IMR-90 (cell line): ENCODE measurements around the gene TGM1. TPM values are rescaled to one million over a fixed set of nuclear protein-coding genes. Genes with fewer than 3 reads are reported as not detected.
"Not testable (repeated sequence)": the region's sequence is repeated elsewhere in the genome, so short reads cannot be mapped to it uniquely, and the experiment has no call there.

Experiments used
- ATAC-seq: fragments of 200-7000 bp; cut with Tn5 transposase; 2 replicates; pipeline ENCODE4 v1.9.1; 2020; ENCODE audit warnings: low read depth, mild to moderate bottlenecking, moderate library complexity
- BruUV-seq: library from RNA; stranded (reverse); fragments of 400-500 nt; replicated peaks from 2 replicates; lab custom pipeline; 2021; lab: Mats Ljungman, UMichigan
- CTCF ChIA-PET: fragments of 300-600 bp; formaldehyde crosslinking; extraction: SDS; loops from one replicate; lab custom pipeline; 2021; ENCODE audit warnings: antibody characterized with exemption; lab: Yijun Ruan, JAX
- POLR2A ChIA-PET: fragments of 300-600 bp; sonication (Branson Sonifier 250); formaldehyde crosslinking; loops from one replicate; lab custom pipeline; 2022; ENCODE audit warnings: antibody characterized with exemption; ENCODE audit not compliant: unreplicated experiment; lab: Charles Lee
- DNase-seq: peaks from one replicate; pipeline ENCODE4 v3.0.0; 2013
- H2AFZ ChIP-seq: replicated peaks from 2 replicates; pipeline ENCODE3; 2013; ENCODE audit warnings: low read length, mild to moderate bottlenecking; ENCODE audit not compliant: poor library complexity
- H2AK5ac ChIP-seq: 2 replicates; pipeline ENCODE4 v1.6.1; 2013; ENCODE audit warnings: low read depth, low read length, inconsistent platforms
- H2AK9ac ChIP-seq: replicated peaks from 2 replicates; pipeline ENCODE3; 2013; ENCODE audit warnings: mild to moderate bottlenecking, low read depth, low read length, moderate library complexity; ENCODE audit not compliant: poor library complexity
- H2BK120ac ChIP-seq: 2 replicates; pipeline ENCODE4 v1.6.1; 2013; ENCODE audit warnings: low read depth, low read length, inconsistent platforms
- H2BK15ac ChIP-seq: 3 replicates; pipeline ENCODE4 v1.6.1; 2013; ENCODE audit warnings: low read depth, low read length, inconsistent platforms
- H2BK20ac ChIP-seq: 2 replicates; pipeline ENCODE4 v1.6.1; 2013; ENCODE audit warnings: low read depth, mild to moderate bottlenecking, inconsistent platforms, low read length, moderate library complexity
- H2BK5ac ChIP-seq: 2 replicates; pipeline ENCODE4 v1.6.1; 2013; ENCODE audit warnings: mild to moderate bottlenecking, low read depth, low read length, inconsistent platforms; ENCODE audit not compliant: poor library complexity, severe bottlenecking
- H3K14ac ChIP-seq: replicated peaks from 2 replicates; pipeline ENCODE4 v1.6.1; 2013; ENCODE audit warnings: low read depth, low read length, inconsistent platforms
- H3K18ac ChIP-seq: 2 replicates; pipeline ENCODE4 v1.6.1; 2013; ENCODE audit warnings: low read depth, low read length, control low read depth
- H3K23ac ChIP-seq: 2 replicates; pipeline ENCODE4 v1.6.1; 2013; ENCODE audit warnings: low read depth, low read length, inconsistent platforms
- H3K27ac ChIP-seq: 2 replicates; pipeline ENCODE4 v1.5.1; 2013; ENCODE audit warnings: mild to moderate bottlenecking, control low read depth, low read length; ENCODE audit not compliant: insufficient read depth
- H3K27me3 ChIP-seq: 2 replicates; pipeline ENCODE4 v1.6.1; 2013; ENCODE audit warnings: low read length; ENCODE audit not compliant: control insufficient read depth, insufficient read depth
- H3K36me3 ChIP-seq: 2 replicates; pipeline ENCODE4 v1.6.1; 2013; ENCODE audit warnings: low read length, mixed read lengths; ENCODE audit not compliant: control insufficient read depth, insufficient read depth
- H3K4ac ChIP-seq: 2 replicates; pipeline ENCODE4 v1.6.1; 2013; ENCODE audit warnings: low read depth, low read length, inconsistent platforms
- H3K4me1 ChIP-seq: 2 replicates; pipeline ENCODE4 v1.6.1; 2013; ENCODE audit warnings: low read length, mixed read lengths; ENCODE audit not compliant: control insufficient read depth, insufficient read depth
- H3K4me2 ChIP-seq: 2 replicates; pipeline ENCODE4 v1.6.1; 2013; ENCODE audit warnings: low read depth, mild to moderate bottlenecking, control low read depth, low read length, moderate library complexity
- H3K4me3 ChIP-seq: 2 replicates; pipeline ENCODE4 v1.5.1; 2013; ENCODE audit warnings: low read depth, mild to moderate bottlenecking, control low read depth, low read length, moderate library complexity; ENCODE audit not compliant: insufficient read depth
- H3K56ac ChIP-seq: 2 replicates; pipeline ENCODE4 v1.6.1; 2013; ENCODE audit warnings: low read length, inconsistent platforms; ENCODE audit not compliant: insufficient read depth; ENCODE audit errors: extremely low read depth
- H3K79me1 ChIP-seq, 2 experiments: 2 replicates each; pipeline ENCODE4 v1.6.1; 2013; ENCODE audit warnings: low read length in 2 of 2, inconsistent platforms in 1 of 2, low read depth in 1 of 2
- H3K9ac ChIP-seq: 2 replicates; pipeline ENCODE4 v1.6.1; 2013; ENCODE audit warnings: low read depth, low read length, control low read depth
- H3K9me1 ChIP-seq: 2 replicates; pipeline ENCODE4 v1.6.1; 2013; ENCODE audit warnings: low read length, inconsistent platforms; ENCODE audit not compliant: insufficient read depth
- H3K9me3 ChIP-seq: 2 replicates; pipeline ENCODE4 v1.6.1; 2013; ENCODE audit warnings: low read length; ENCODE audit not compliant: control insufficient read depth, insufficient read depth
- H4K20me1 ChIP-seq: 2 replicates; pipeline ENCODE4 v1.6.1; 2013; ENCODE audit warnings: low read length, inconsistent platforms; ENCODE audit not compliant: insufficient read depth
- H4K5ac ChIP-seq: 2 replicates; pipeline ENCODE4 v1.6.1; 2013; ENCODE audit warnings: mild to moderate bottlenecking, low read depth, low read length, control low read depth
- H4K8ac ChIP-seq, 2 experiments: 2 replicates each; pipeline ENCODE4 v1.6.1; 2013; ENCODE audit warnings: low read depth in 2 of 2, low read length in 2 of 2, control low read depth in 1 of 2, inconsistent platforms in 1 of 2
- H4K91ac ChIP-seq: 2 replicates; pipeline ENCODE4 v1.6.1; 2013; ENCODE audit warnings: low read depth, low read length, inconsistent platforms; ENCODE audit not compliant: insufficient read depth
- CEBPB ChIP-seq: IDR thresholded peaks from 2 replicates; pipeline ENCODE4 v1.6.1; 2012; ENCODE audit warnings: low read depth, low read length, improper control_type of control experiment
- MAZ ChIP-seq: IDR thresholded peaks from 2 replicates; pipeline ENCODE4 v1.6.1; 2012; ENCODE audit warnings: low read depth, mild to moderate bottlenecking, low read length, improper control_type of control experiment, moderate library complexity, borderline replicate concordance
- WGBS, 2 experiments: methylation state at CpG; one replicate each; pipeline versions ENCODE4 v1.1.5 to v1.1.7; 2013; ENCODE audit warnings: missing lambda C conversion rate in 2 of 2; ENCODE audit not compliant: insufficient read length in 1 of 2; ENCODE audit errors: extremely low coverage in 2 of 2; 5-methylcytosine and 5-hydroxymethylcytosine counted together
- dilution Hi-C: fragments of 300-500 bp; cut with HindIII; formaldehyde crosslinking; loops from one replicate; pipeline ENCODE4 v1.14.3; 2018; ENCODE audit warnings: low sequenced_read_pairs; ENCODE audit not compliant: unreplicated experiment
- in situ Hi-C: fragments of 300-500 bp; cut with MboI; formaldehyde crosslinking; loops from 3 replicates; pipeline ENCODE4 v1.14.3; 2019; ENCODE audit warnings: low sequenced_read_pairs, inconsistent platforms, mixed read lengths
- intact Hi-C: fragments of 100-400 bp; cut with micrococcal nuclease; formaldehyde crosslinking; loops from 2 replicates; pipeline ENCODE4 v1.10.0; 2022
- polyA plus RNA-seq, 3 experiments: library from polyadenylated mRNA; depleted of rRNA; stranded (reverse); fragments of >200 nt; gene quantifications; 2 replicates each; pipeline ENCODE4 v1.2.3, GENCODE V29; 2012; ENCODE audit warnings: low replicate concordance in 1 of 3
- total RNA-seq: library from RNA; depleted of rRNA; stranded (reverse); fragments of >200 nt; gene quantifications from 2 replicates; pipeline ENCODE4 v1.2.3, GENCODE V29; 2012

TGM1 gene
- total and polyA plus RNA-seq, 2 of the 4 experiments (the other 2 are of a cell fraction): 0.72 to 3.3 TPM

- no peak overlapping the region for H2AFZ ChIP-seq
- ChIA-PET CTCF (no interaction called here), POLR2A (no interaction called here)
- peak overlapping the region; percentile 20; the same call in 1 of the 2 replicates for H3K4me2 ChIP-seq
- no peak overlapping the region for H3K14ac ChIP-seq
- peak overlapping the region; percentile 18; the same call in 1 of the 2 replicates for H2BK120ac ChIP-seq
- no peak overlapping the region for H3K56ac ChIP-seq
- no peaks in the 10 kb centered on the region for H3K9me3 ChIP-seq
- H3K23ac ChIP-seq: 0 out of 2 replicates have a peak overlapping the region, but pooled peaks have one; percentile 37
- H2BK15ac ChIP-seq: no peak overlapping the region
- DNase-seq (peak; percentile 87), ATAC-seq (peak; percentile 83)
- no peak overlapping the region for H3K9ac ChIP-seq
- no peaks in the 10 kb centered on the region for H3K27me3 ChIP-seq
- 53% methylated on average over 4 of the region's 7 CpGs; no CpG with 5 or more reads in 1 of the 2 experiments for WGBS, 2 experiments
- in situ Hi-C loops (no loop called here), dilution Hi-C loops (no loop called here), intact Hi-C loops (no loop called here)
- no TSS peak for BruUV-seq
- no peak overlapping the region for H3K4me3 ChIP-seq
- peak overlapping the region; percentile 52; the same call in 1 of the 2 replicates for H3K18ac ChIP-seq
- peaks cover 4% of the 10 kb centered on the region for H3K4me1 ChIP-seq
- H3K79me1 ChIP-seq: peaks cover 9 to 51% of the 10 kb centered on the region in 2 experiments
- peak overlapping the region; percentile 12; the same call in 1 of the 2 replicates for H2AK5ac ChIP-seq
- peak overlapping the region; percentile 53; the same call in 1 of the 2 replicates for H3K4ac ChIP-seq
- H3K36me3 ChIP-seq: peaks cover 6% of the 10 kb centered on the region; the same call in 1 of the 2 replicates
- peak overlapping the region; percentile 44 for H3K27ac ChIP-seq
- H4K5ac ChIP-seq: peak overlapping the region; percentile 12; the same call in 1 of the 2 replicates
- H2BK20ac ChIP-seq: no peak overlapping the region
- H4K8ac ChIP-seq: peak overlapping the region in 1 of 2 experiments; percentile 6; a peak in 1 of 4 replicates
- H4K20me1 ChIP-seq: no peaks in the 10 kb centered on the region; the same call in 1 of the 2 replicates
- 0 out of 2 replicates have a peak overlapping the region, but pooled peaks have one; percentile 4 for H4K91ac ChIP-seq
- H3K9me1 ChIP-seq: peaks cover 3% of the 10 kb centered on the region; the same call in 1 of the 2 replicates
- H2AK9ac ChIP-seq: no peak overlapping the region
- TF ChIP-seq CEBPB: peak; percentile 70; the same call in 1 of the 2 replicates
- TF ChIP-seq MAZ: no peak
- peak overlapping the region; percentile 73 for H2BK5ac ChIP-seq
Observed at GRCh38 chr14:24224618-24225071, 38.3 kb downstream of the TGM1 start.

GRCh38 chr14:24222987-24223386 lies 40.0 kb downstream of the TGM1 start:
- Histone ChIP-seq H3K79me1 (peaks cover 12 to 53% of the 10 kb centered on the region in 2 experiments), H4K8ac (peak overlapping the region in 1 of 2 experiments; percentile 25; a peak in 1 of 4 replicates), H3K4ac (peak overlapping the region; percentile 22; the same call in 1 of the 2 replicates), H2BK5ac (peak overlapping the region; percentile 23)
- H4K20me1 ChIP-seq, H3K23ac ChIP-seq, dilution Hi-C loops, H3K56ac ChIP-seq, H2BK120ac ChIP-seq, H2BK20ac ChIP-seq, H3K4me2 ChIP-seq, POLR2A ChIA-PET, H3K14ac ChIP-seq, H3K27me3 ChIP-seq, H4K5ac ChIP-seq, DNase-seq, H3K9me3 ChIP-seq, CTCF ChIA-PET, H3K9ac ChIP-seq, H3K4me3 ChIP-seq, H2AK9ac ChIP-seq, ATAC-seq, H2BK15ac ChIP-seq, intact Hi-C loops, H2AFZ ChIP-seq, H3K18ac ChIP-seq, H2AK5ac ChIP-seq, H3K36me3 ChIP-seq, H3K27ac ChIP-seq, BruUV-seq, H3K4me1 ChIP-seq, in situ Hi-C loops, H4K91ac ChIP-seq, H3K9me1 ChIP-seq: not testable (repeated sequence)
- WGBS, 2 experiments: 100% methylated on average over 1 of the region's 4 CpGs; no CpG with 5 or more reads in 1 of the 2 experiments
